ENCODE data around the gene TACC2. TPM values are rescaled to one million over a fixed set of nuclear protein-coding genes. Genes with fewer than 3 reads are reported as not detected.

The TACC2 gene
- total RNA-seq, 1 donor from 2014 or later = 32.2 TPM

DNA sequence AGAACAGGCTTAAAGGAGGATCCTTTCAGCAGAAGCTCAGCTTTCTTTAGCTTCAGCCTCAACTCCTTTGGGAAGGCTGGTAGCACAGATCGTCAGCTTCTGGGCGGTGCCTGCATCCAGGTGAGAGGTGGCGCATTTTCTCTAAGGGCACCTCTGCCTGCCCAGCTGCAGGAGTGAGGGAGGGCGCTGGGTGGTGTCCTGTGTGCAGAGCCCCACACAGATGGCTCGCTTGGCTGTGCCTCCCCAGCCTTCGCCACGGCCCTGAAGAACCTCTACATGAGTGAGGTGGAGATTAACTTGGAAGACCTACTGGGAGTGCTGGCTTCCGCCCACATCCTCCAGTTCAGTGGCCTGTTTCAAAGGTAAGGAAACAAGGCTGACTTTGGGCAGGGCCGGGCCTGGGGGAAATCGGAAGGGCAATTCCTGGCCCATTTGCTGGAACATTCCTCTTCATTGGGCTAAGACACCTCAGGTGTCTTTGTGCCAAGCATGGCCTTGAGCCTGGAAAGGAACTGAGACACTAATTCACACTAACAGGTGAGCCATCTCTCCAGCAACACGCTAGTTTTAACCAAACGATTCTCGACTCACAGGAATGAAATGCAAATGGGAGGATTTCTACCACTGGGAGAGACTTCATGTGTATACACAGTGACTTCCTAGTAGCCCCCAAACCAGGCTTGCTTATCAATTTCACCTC lies 302.0 kb downstream of the TACC2 start:
- H3K36me3 Mint-ChIP-seq (ENCODE audit: low read depth, unreplicated experiment) = no peaks in the 10 kb centered on the region
- no peak overlapping the region for H3K27ac Mint-ChIP-seq (ENCODE audit: unreplicated experiment)
- peaks cover 5% of the 10 kb centered on the region for H3K27me3 Mint-ChIP-seq (ENCODE audit: unreplicated experiment)
- TF ChIP-seq, protein P1, sequence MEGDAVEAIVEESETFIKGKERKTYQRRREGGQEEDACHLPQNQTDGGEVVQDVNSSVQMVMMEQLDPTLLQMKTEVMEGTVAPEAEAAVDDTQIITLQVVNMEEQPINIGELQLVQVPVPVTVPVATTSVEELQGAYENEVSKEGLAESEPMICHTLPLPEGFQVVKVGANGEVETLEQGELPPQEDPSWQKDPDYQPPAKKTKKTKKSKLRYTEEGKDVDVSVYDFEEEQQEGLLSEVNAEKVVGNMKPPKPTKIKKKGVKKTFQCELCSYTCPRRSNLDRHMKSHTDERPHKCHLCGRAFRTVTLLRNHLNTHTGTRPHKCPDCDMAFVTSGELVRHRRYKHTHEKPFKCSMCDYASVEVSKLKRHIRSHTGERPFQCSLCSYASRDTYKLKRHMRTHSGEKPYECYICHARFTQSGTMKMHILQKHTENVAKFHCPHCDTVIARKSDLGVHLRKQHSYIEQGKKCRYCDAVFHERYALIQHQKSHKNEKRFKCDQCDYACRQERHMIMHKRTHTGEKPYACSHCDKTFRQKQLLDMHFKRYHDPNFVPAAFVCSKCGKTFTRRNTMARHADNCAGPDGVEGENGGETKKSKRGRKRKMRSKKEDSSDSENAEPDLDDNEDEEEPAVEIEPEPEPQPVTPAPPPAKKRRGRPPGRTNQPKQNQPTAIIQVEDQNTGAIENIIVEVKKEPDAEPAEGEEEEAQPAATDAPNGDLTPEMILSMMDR (IDR thresholded peaks at IDR 0.05; ENCODE audit: unreplicated experiment) = no peak
- H3K9me3 Mint-ChIP-seq (ENCODE audit: unreplicated experiment) = no peaks in the 10 kb centered on the region
- DNase-seq (ENCODE audit: low spot score) = no peak
- H3K4me1 Mint-ChIP-seq (ENCODE audit: unreplicated experiment) = peaks cover 30% of the 10 kb centered on the region
- no peak overlapping the region for H3K4me3 Mint-ChIP-seq (ENCODE audit: unreplicated experiment)

DNA sequence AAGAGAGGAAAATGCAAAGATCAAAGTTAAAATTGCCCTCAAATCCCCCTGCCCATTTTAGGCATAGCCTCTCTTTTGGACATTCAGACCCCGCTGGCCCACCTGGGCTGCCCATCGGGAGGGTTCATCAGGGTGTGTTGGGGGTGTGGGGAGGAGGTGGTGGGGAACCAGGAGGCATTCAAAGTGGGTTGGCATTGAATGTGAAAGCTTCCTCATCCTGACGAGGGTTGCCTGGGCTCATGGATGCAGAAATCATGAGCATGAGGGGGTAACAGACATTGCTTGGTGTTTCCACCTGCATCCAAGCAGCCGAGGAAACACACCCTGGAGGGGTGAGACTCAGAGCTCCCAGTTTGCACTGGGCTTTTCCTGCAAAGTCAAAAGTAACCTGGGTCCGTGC lies 302.8 kb downstream of the TACC2 start:
- H3K36me3 Mint-ChIP-seq (ENCODE audit: low read depth, unreplicated experiment) = no peaks in the 10 kb centered on the region
- peaks cover 5% of the 10 kb centered on the region for H3K27me3 Mint-ChIP-seq (ENCODE audit: unreplicated experiment)
- no peak for DNase-seq (ENCODE audit: low spot score)
- peaks cover 30% of the 10 kb centered on the region for H3K4me1 Mint-ChIP-seq (ENCODE audit: unreplicated experiment)
- H3K9me3 Mint-ChIP-seq (ENCODE audit: unreplicated experiment) = no peaks in the 10 kb centered on the region
- TF ChIP-seq, protein P1 (IDR thresholded peaks at IDR 0.05; ENCODE audit: unreplicated experiment) = no peak
- H3K4me3 Mint-ChIP-seq (ENCODE audit: unreplicated experiment) = no peak overlapping the region
- no peak overlapping the region for H3K27ac Mint-ChIP-seq (ENCODE audit: unreplicated experiment)

DNA sequence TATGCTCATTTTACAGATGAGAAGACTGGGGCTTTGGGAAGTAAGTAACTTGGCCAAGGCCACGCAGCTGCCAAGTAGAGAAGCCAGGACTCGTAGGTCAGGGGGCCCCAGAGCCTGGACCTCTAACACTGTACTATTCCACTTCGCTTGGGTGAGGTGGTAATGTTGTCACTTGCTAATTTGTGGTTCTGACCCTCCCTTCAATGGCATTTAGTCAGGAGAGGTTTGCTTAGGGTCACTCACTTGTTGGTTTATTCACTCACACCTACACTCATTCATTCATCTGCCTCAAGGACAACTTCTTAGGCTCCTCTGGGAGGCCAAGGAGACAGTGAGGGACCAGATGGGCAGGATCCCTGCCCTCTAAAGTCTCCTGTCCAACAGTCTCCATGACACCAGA lies 303.4 kb downstream of the TACC2 start:
- Mint-ChIP-seq H3K4me3 (ENCODE audit: unreplicated experiment) (no peak overlapping the region), H3K4me1 (ENCODE audit: unreplicated experiment) (peaks cover 27% of the 10 kb centered on the region), H3K27ac (ENCODE audit: unreplicated experiment) (no peak overlapping the region), H3K27me3 (ENCODE audit: unreplicated experiment) (peaks cover 5% of the 10 kb centered on the region), H3K36me3 (ENCODE audit: low read depth, unreplicated experiment) (no peaks in the 10 kb centered on the region), H3K9me3 (ENCODE audit: unreplicated experiment) (no peaks in the 10 kb centered on the region)
- TF ChIP-seq, protein P1 (IDR thresholded peaks at IDR 0.05; ENCODE audit: unreplicated experiment) = no peak
- no peak for DNase-seq (ENCODE audit: low spot score)

DNA sequence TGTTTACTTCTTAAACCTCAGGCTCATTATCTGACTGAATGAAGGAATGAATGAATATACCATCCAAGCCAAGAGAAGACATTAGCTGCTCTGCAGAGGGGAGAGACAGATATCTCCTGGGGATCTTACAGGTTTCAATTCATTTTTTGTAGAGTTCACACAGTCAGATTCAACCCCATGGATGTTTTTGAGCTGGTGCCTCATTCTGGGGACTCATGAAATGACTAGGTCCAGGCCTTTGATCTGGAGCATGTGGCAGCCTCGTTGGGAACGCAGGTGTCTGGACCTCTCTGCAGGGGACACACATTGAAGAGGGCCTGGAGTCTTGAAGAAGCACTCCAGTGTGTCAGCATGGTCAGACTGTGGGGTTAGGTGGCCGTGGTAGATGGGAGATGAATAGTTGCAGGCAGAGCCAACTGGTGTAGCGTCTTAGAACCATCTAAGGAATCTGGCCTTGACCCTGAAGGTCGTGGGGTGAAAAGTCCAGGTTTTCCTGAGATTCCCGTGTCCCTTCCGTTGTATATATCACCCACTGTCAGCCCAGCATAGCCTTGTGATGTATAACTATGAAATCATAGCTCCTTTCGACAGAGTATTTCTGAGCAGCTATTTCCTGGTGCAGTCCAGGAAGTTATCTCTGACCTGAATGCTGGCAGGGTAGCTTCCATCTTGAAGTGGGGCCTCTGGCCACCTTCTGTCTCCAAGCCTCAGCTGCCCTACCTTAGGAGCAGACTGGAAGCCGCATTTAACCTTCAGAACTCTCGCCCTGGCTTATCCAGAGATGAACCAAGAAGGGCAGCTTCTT lies 304.4 kb downstream of the TACC2 start:
- no peak overlapping the region for H3K27ac Mint-ChIP-seq (ENCODE audit: unreplicated experiment)

More for the DNA sequence above, 304.4 kb downstream of the TACC2 start:
- Mint-ChIP-seq H3K27me3 (ENCODE audit: unreplicated experiment) (peaks cover 5% of the 10 kb centered on the region), H3K4me1 (ENCODE audit: unreplicated experiment) (peaks cover 17% of the 10 kb centered on the region), H3K4me3 (ENCODE audit: unreplicated experiment) (no peak overlapping the region), H3K9me3 (ENCODE audit: unreplicated experiment) (no peaks in the 10 kb centered on the region), H3K36me3 (ENCODE audit: low read depth, unreplicated experiment) (no peaks in the 10 kb centered on the region)
- no peak for DNase-seq (ENCODE audit: low spot score)
- TF ChIP-seq, protein P1 (IDR thresholded peaks at IDR 0.05; ENCODE audit: unreplicated experiment) = no peak
